HCT116 (cell line): Measurements from ENCODE around the gene LRP1B. TPM values are rescaled to one million over a fixed set of nuclear protein-coding genes. Genes with fewer than 3 reads are reported as not detected.

ENCODE experiments used
- ATAC-seq: fragments of 200-7000 bp; cut with Tn5 transposase; 2 replicates; pipeline ENCODE4 v1.9.1; 2020; ENCODE audit warnings: mild to moderate bottlenecking, moderate library complexity
- BruUV-seq: library from RNA; stranded (reverse); fragments of 400-500 nt; replicated peaks from 2 replicates; lab custom pipeline; 2021; lab: Mats Ljungman, UMichigan
- CTCF ChIA-PET: fragments of 300-600 bp; sonication (Branson Sonifier 250); formaldehyde crosslinking; loops from one replicate; lab custom pipeline; 2021; ENCODE audit warnings: antibody characterized with exemption; lab: Charles Lee
- POLR2A ChIA-PET: fragments of 300-600, 350-600 bp; sonication (Branson Sonifier 250); formaldehyde crosslinking; loops from one replicate; lab custom pipeline; 2021; ENCODE audit warnings: antibody characterized with exemption; lab: Charles Lee
- RAD21 ChIA-PET, 2 experiments: fragments of 300-600 bp; sonication (Branson Sonifier 250); formaldehyde crosslinking; loops; one replicate each; lab custom pipeline; 2023; ENCODE audit warnings: low total read pairs in 2 of 2; ENCODE audit not compliant: uncharacterized antibody in 2 of 2, unreplicated experiment in 2 of 2, low non-redundant PET in 1 of 2; lab: Charles Lee
- DNase-seq: peaks from one replicate; pipeline ENCODE4 v3.0.0-alpha.2; 2010; ENCODE audit warnings: low read depth, low spot score
- H2AFZ ChIP-seq: fragments of 200-600 bp; shearing (Covaris generic), sonication (generic); 2 replicates; pipeline ENCODE4 v1.6.1; 2017; ENCODE audit warnings: low read depth, mixed run types, mixed read lengths, antibody characterized with exemption, low read length; ENCODE audit not compliant: poor library complexity, severe bottlenecking
- H3K27ac ChIP-seq: 2 replicates; pipeline ENCODE4 v1.5.1; 2012; ENCODE audit warnings: low read depth, low read length
- H3K27me3 ChIP-seq: fragments of 200-600 bp; sonication (generic); 2 replicates; pipeline ENCODE4 v1.6.1; 2016; ENCODE audit warnings: mixed run types, low read length, mixed read lengths; ENCODE audit not compliant: insufficient read depth
- H3K36me3 ChIP-seq, 2 experiments: fragments of 200-500 bp in 1 of 2; fragments of 200-600 bp in 1 of 2; sonication (Bioruptor generic) in 1 of 2; sonication (generic) in 1 of 2; 2 replicates each; pipeline versions ENCODE4 v1.5.1 to v1.6.1; 2014 to 2016; ENCODE audit warnings: low read length in 2 of 2, inconsistent platforms in 1 of 2, mixed read lengths in 1 of 2, mixed run types in 1 of 2; ENCODE audit not compliant: insufficient read depth in 2 of 2, control insufficient read depth in 1 of 2
- H3K4me1 ChIP-seq, 2 experiments: fragments of 200-600 bp in 1 of 2; sonication (generic) in 1 of 2; 2 replicates each; pipeline versions ENCODE4 v1.5.1 to v1.6.1; 2012 to 2017; ENCODE audit warnings: low read length in 2 of 2, inconsistent platforms in 1 of 2, mild to moderate bottlenecking in 1 of 2, mixed read lengths in 1 of 2, mixed run types in 1 of 2, moderate library complexity in 1 of 2; ENCODE audit not compliant: insufficient read depth in 2 of 2, control insufficient read depth in 1 of 2
- H3K4me2 ChIP-seq: fragments of 200-600 bp; sonication (generic); 2 replicates; pipeline ENCODE4 v1.6.1; 2017; ENCODE audit warnings: mixed run types, low read length, mixed read lengths
- H3K4me3 ChIP-seq, 2 experiments: fragments of 200-600 bp in 1 of 2; sonication (generic) in 1 of 2; replicated peaks in 1 of 2; 2 replicates each; pipeline ENCODE4 v1.5.1; 2011 to 2016; ENCODE audit warnings: low read length in 2 of 2, control low read depth in 1 of 2, low read depth in 1 of 2, mild to moderate bottlenecking in 1 of 2, mixed read lengths in 1 of 2, mixed run types in 1 of 2
- H3K79me2 ChIP-seq: fragments of 200-600 bp; sonication (generic); 2 replicates; pipeline ENCODE4 v1.6.1; 2017; ENCODE audit warnings: mild to moderate bottlenecking, mixed run types, low read length, moderate library complexity, mixed read lengths; ENCODE audit not compliant: insufficient read depth
- H3K9ac ChIP-seq: fragments of 200-600 bp; sonication (generic); 2 replicates; pipeline ENCODE4 v1.6.1; 2016; ENCODE audit warnings: low read length, mixed read lengths
- H3K9me2 ChIP-seq: fragments of 200-600 bp; sonication (generic), shearing (Covaris generic); 2 replicates; pipeline ENCODE4 v1.6.1; 2017; ENCODE audit warnings: mixed run types, mild to moderate bottlenecking, moderate library complexity; ENCODE audit not compliant: insufficient read depth
- H3K9me3 ChIP-seq, 2 experiments: fragments of 200-500 bp in 1 of 2; fragments of 200-600 bp in 1 of 2; sonication (Bioruptor generic) in 1 of 2; sonication (generic) in 1 of 2; 2 replicates each; pipeline ENCODE4 v1.6.1; 2014 to 2017; ENCODE audit warnings: low read length in 2 of 2, mixed read lengths in 2 of 2, inconsistent platforms in 1 of 2, low read depth in 1 of 2, mild to moderate bottlenecking in 1 of 2, mixed run types in 1 of 2, moderate library complexity in 1 of 2; ENCODE audit not compliant: control insufficient read depth in 1 of 2, insufficient read depth in 1 of 2
- H4K20me1 ChIP-seq: fragments of 200-600 bp; sonication (generic), shearing (Covaris generic); 2 replicates; pipeline ENCODE4 v1.6.1; 2017; ENCODE audit warnings: mixed run types, mild to moderate bottlenecking, moderate library complexity; ENCODE audit not compliant: insufficient read depth
- ATF3 ChIP-seq: IDR thresholded peaks from 2 replicates; pipeline ENCODE4 v1.6.1; 2012
- CBX3 ChIP-seq: IDR thresholded peaks from 2 replicates; pipeline ENCODE4 v1.6.1; 2012; ENCODE audit warnings: low read depth
- CEBPB ChIP-seq: IDR thresholded peaks from 2 replicates; pipeline ENCODE4 v1.6.1; 2012; ENCODE audit warnings: low read depth
- ELF1 ChIP-seq: IDR thresholded peaks from 2 replicates; pipeline ENCODE4 v1.6.1; 2012; ENCODE audit warnings: low read depth, borderline replicate concordance
- FOSL1 ChIP-seq: IDR thresholded peaks from 2 replicates; pipeline ENCODE4 v1.6.1; 2012; ENCODE audit warnings: low read depth
- JUND ChIP-seq: IDR thresholded peaks from 2 replicates; pipeline ENCODE4 v1.6.1; 2012
- POLR2A ChIP-seq: IDR thresholded peaks from 2 replicates; pipeline ENCODE4 v1.7.0; 2011; ENCODE audit warnings: borderline replicate concordance; ENCODE audit not compliant: insufficient read depth, insufficient read length; ENCODE audit errors: extremely low read depth
- SP1 ChIP-seq: IDR thresholded peaks from 2 replicates; pipeline ENCODE4 v1.6.1; 2012; ENCODE audit warnings: low read depth
- SRF ChIP-seq: IDR thresholded peaks from 2 replicates; pipeline ENCODE4 v1.6.1; 2012; ENCODE audit warnings: low read depth
- TCF7L2 ChIP-seq: IDR thresholded peaks from 2 replicates; pipeline ENCODE4 v1.7.0; 2011; ENCODE audit warnings: borderline replicate concordance, inconsistent platforms; ENCODE audit not compliant: insufficient read depth, insufficient read length; ENCODE audit errors: extremely low read depth
- ZFX ChIP-seq: fragments of 450-650 bp; IDR thresholded peaks from 2 replicates; pipeline ENCODE4 v1.6.1; 2017
- ZNF274 ChIP-seq: fragments of 200-500 bp; sonication (Bioruptor generic); IDR thresholded peaks from 2 replicates; pipeline ENCODE4 v1.6.1; 2014; ENCODE audit warnings: mild to moderate bottlenecking, low read depth, low read length, inconsistent platforms
- intact Hi-C: fragments of 100-400 bp; cut with micrococcal nuclease; formaldehyde crosslinking; loops from 2 replicates; pipeline ENCODE4 v1.10.0; 2022
- total RNA-seq: library from RNA; stranded (reverse); gene quantifications from one replicate; pipeline ENCODE4 v1.2.1, GENCODE V29; 2021; ENCODE audit not compliant: unreplicated experiment
- TF ChIP-seq, protein P1 (sequence below): IDR thresholded peaks from 2 replicates; pipeline ENCODE4 v1.6.1; 2012; ENCODE audit warnings: low read depth
- TF ChIP-seq, protein P2 (sequence below): IDR thresholded peaks from 2 replicates; pipeline ENCODE4 v1.6.1; 2012

LRP1B gene
- total RNA-seq, 1 experiment from 2014 or later: 0.34 TPM

DNA sequence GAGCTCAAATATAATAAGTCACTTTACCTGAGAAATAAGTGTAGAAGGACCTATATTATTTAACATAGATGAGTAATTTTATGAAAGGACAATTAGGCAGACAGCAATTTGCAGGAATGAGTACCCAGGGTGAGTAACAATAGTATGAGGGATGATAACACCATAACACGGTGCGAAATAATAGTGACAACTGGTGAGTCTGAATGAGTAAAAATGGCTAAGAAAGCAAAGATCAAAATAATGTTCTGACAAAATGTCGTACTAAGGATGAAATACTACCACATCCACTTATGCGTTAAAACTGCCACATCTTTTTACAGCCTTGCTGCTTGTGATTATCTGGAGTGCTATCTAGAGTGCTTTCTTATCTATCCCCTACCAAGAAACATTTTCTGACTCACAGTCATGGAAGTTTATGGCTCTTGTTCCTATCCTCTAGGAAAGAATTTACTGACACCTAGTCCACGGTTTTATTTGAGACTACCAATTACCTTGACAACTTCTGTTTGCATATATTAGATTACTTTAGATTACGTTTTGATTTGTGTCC lies 929.7 kb downstream of the LRP1B start:
- Histone ChIP-seq H3K4me2 (no peak overlapping the region), H3K9ac (no peak overlapping the region), H2AFZ (no peak overlapping the region), H3K4me3 (no peak overlapping the region), H3K4me1 (no peaks in the 10 kb centered on the region), H3K9me2 (no peaks in the 10 kb centered on the region), H3K27ac (no peak overlapping the region), H3K79me2 (no peaks in the 10 kb centered on the region), H4K20me1 (no peaks in the 10 kb centered on the region), H3K27me3 (no peaks in the 10 kb centered on the region), H3K36me3 (no peaks in the 10 kb centered on the region), H3K9me3 (no peaks in the 10 kb centered on the region)
- no peak for TF ChIP-seq FOSL1
- no peak for TF ChIP-seq ATF3
- no peak for TF ChIP-seq CEBPB
- TF ChIP-seq ZNF274: no peak
- TF ChIP-seq, protein P1, sequence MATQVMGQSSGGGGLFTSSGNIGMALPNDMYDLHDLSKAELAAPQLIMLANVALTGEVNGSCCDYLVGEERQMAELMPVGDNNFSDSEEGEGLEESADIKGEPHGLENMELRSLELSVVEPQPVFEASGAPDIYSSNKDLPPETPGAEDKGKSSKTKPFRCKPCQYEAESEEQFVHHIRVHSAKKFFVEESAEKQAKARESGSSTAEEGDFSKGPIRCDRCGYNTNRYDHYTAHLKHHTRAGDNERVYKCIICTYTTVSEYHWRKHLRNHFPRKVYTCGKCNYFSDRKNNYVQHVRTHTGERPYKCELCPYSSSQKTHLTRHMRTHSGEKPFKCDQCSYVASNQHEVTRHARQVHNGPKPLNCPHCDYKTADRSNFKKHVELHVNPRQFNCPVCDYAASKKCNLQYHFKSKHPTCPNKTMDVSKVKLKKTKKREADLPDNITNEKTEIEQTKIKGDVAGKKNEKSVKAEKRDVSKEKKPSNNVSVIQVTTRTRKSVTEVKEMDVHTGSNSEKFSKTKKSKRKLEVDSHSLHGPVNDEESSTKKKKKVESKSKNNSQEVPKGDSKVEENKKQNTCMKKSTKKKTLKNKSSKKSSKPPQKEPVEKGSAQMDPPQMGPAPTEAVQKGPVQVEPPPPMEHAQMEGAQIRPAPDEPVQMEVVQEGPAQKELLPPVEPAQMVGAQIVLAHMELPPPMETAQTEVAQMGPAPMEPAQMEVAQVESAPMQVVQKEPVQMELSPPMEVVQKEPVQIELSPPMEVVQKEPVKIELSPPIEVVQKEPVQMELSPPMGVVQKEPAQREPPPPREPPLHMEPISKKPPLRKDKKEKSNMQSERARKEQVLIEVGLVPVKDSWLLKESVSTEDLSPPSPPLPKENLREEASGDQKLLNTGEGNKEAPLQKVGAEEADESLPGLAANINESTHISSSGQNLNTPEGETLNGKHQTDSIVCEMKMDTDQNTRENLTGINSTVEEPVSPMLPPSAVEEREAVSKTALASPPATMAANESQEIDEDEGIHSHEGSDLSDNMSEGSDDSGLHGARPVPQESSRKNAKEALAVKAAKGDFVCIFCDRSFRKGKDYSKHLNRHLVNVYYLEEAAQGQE: no peak
- TF ChIP-seq SRF: no peak
- no peak for TF ChIP-seq ELF1
- TF ChIP-seq TCF7L2: no peak
- TF ChIP-seq SP1: no peak
- no peak for TF ChIP-seq ZFX
- no peak for TF ChIP-seq POLR2A
- no peak for TF ChIP-seq JUND
- TF ChIP-seq, protein P2, sequence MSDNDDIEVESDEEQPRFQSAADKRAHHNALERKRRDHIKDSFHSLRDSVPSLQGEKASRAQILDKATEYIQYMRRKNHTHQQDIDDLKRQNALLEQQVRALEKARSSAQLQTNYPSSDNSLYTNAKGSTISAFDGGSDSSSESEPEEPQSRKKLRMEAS: no peak
- no peak for TF ChIP-seq CBX3
- POLR2A ChIA-PET: no interaction called here
- RAD21 ChIA-PET: no interaction called here
- DNase-seq (no peak), ATAC-seq (no peak)
- CTCF ChIA-PET: no interaction called here
- BruUV-seq: no TSS peak
- intact Hi-C loops: no loop called here
